Trophoblast cell (in vitro differentiated cells and primary cell): ENCODE measurements around the gene SIX6.

ENCODE experiments used
- DNase-seq, 2 donors: peaks; one replicate each; pipeline ENCODE4 v3.0.0-alpha.2; 2016
- H2AFZ ChIP-seq: 2 replicates; pipeline ENCODE4 v1.6.1; 2013; ENCODE audit warnings: low read length, moderate library complexity, mild to moderate bottlenecking; ENCODE audit not compliant: insufficient read depth, poor library complexity
- H2AK5ac ChIP-seq: 2 replicates; pipeline ENCODE4 v1.6.1; 2013; ENCODE audit warnings: mild to moderate bottlenecking, low read length
- H2BK120ac ChIP-seq: 2 replicates; pipeline ENCODE4 v1.6.1; 2013; ENCODE audit warnings: low read length, mild to moderate bottlenecking, moderate library complexity; ENCODE audit not compliant: insufficient read depth, poor library complexity
- H2BK12ac ChIP-seq: 2 replicates; pipeline ENCODE4 v1.6.1; 2013; ENCODE audit warnings: mild to moderate bottlenecking, low read length, moderate library complexity
- H2BK5ac ChIP-seq: 2 replicates; pipeline ENCODE4 v1.6.1; 2013; ENCODE audit warnings: low read length, low read depth, moderate library complexity, mild to moderate bottlenecking; ENCODE audit not compliant: poor library complexity
- H3K14ac ChIP-seq: 2 replicates; pipeline ENCODE4 v1.6.1; 2013; ENCODE audit warnings: mild to moderate bottlenecking, low read length
- H3K18ac ChIP-seq: 2 replicates; pipeline ENCODE4 v1.6.1; 2013; ENCODE audit warnings: mild to moderate bottlenecking, low read length
- H3K23ac ChIP-seq: 2 replicates; pipeline ENCODE4 v1.6.1; 2013; ENCODE audit warnings: low read length
- H3K27ac ChIP-seq: 2 replicates; pipeline ENCODE4 v1.5.1; 2013; ENCODE audit warnings: low read depth, mild to moderate bottlenecking, inconsistent platforms, low read length, moderate library complexity
- H3K27me3 ChIP-seq: 2 replicates; pipeline ENCODE4 v1.6.1; 2013; ENCODE audit warnings: inconsistent platforms, mild to moderate bottlenecking, low read length, moderate library complexity; ENCODE audit not compliant: insufficient read depth
- H3K36me3 ChIP-seq, 2 experiments: 1 replicate in 1 of 2; 2 replicates in 1 of 2; pipeline ENCODE4 v1.6.1; 2013; ENCODE audit warnings: low read length in 2 of 2, mild to moderate bottlenecking in 2 of 2, moderate library complexity in 1 of 2; ENCODE audit not compliant: insufficient read depth in 2 of 2, control insufficient read depth in 1 of 2
- H3K4ac ChIP-seq: 2 replicates; pipeline ENCODE4 v1.6.1; 2013; ENCODE audit warnings: low read depth, mild to moderate bottlenecking, low read length, moderate library complexity
- H3K4me1 ChIP-seq, 2 experiments: 1 replicate in 1 of 2; 2 replicates in 1 of 2; pipeline ENCODE4 v1.6.1; 2013; ENCODE audit warnings: low read length in 2 of 2, mild to moderate bottlenecking in 2 of 2, moderate library complexity in 1 of 2; ENCODE audit not compliant: insufficient read depth in 2 of 2, control insufficient read depth in 1 of 2
- H3K4me2 ChIP-seq: 2 replicates; pipeline ENCODE4 v1.6.1; 2013; ENCODE audit warnings: inconsistent platforms, mild to moderate bottlenecking, low read length, moderate library complexity
- H3K4me3 ChIP-seq: 2 replicates; pipeline ENCODE4 v1.5.1; 2013; ENCODE audit warnings: mild to moderate bottlenecking, low read depth, low read length, inconsistent platforms
- H3K79me1 ChIP-seq: one replicate; pipeline ENCODE4 v1.6.1; 2013; ENCODE audit warnings: low read length
- H3K79me2 ChIP-seq: 2 replicates; pipeline ENCODE4 v1.6.1; 2013; ENCODE audit warnings: low read length, mild to moderate bottlenecking; ENCODE audit not compliant: control insufficient read depth, insufficient read depth, poor library complexity
- H3K9ac ChIP-seq: 2 replicates; pipeline ENCODE4 v1.6.1; 2013; ENCODE audit warnings: mild to moderate bottlenecking, low read length
- H3K9me3 ChIP-seq: 2 replicates; pipeline ENCODE4 v1.6.1; 2013; ENCODE audit warnings: low read depth, mild to moderate bottlenecking, control low read depth, inconsistent platforms, low read length; ENCODE audit not compliant: insufficient read depth
- H4K12ac ChIP-seq: 2 replicates; pipeline ENCODE4 v1.6.1; 2013; ENCODE audit warnings: low read depth, mild to moderate bottlenecking, low read length, moderate library complexity
- H4K8ac ChIP-seq: 2 replicates; pipeline ENCODE4 v1.6.1; 2013; ENCODE audit warnings: low read depth, mild to moderate bottlenecking, low read length, moderate library complexity
- H4K91ac ChIP-seq: one replicate; pipeline ENCODE4 v1.6.1; 2013; ENCODE audit warnings: low read depth, mild to moderate bottlenecking, low read length, moderate library complexity
- WGBS: extraction: QIAGEN DNeasy Blood & Tissue Kit; methylation state at CpG from one replicate; pipeline ENCODE4 v1.1.7; 2013; ENCODE audit warnings: missing lambda C conversion rate; ENCODE audit not compliant: insufficient read length, insufficient coverage; ENCODE audit errors: extremely low coverage; 5-methylcytosine and 5-hydroxymethylcytosine counted together

SIX6 gene

GRCh38 chr14:60495946-60496345, 13.0 kb upstream of the SIX6 start:
- Histone ChIP-seq H3K14ac (no peak overlapping the region), H3K79me2 (no peaks in the 10 kb centered on the region), H4K8ac (no peak overlapping the region), H2BK5ac (no peak overlapping the region), H3K23ac (no peak overlapping the region), H3K4ac (no peak overlapping the region), H3K9ac (no peak overlapping the region), H3K4me2 (no peak overlapping the region), H4K12ac (no peak overlapping the region), H3K27me3 (no peaks in the 10 kb centered on the region), H3K18ac (no peak overlapping the region), H2BK12ac (no peak overlapping the region), H2AFZ (no peak overlapping the region), H3K4me1 (no peaks in the 10 kb centered on the region), H3K9me3 (peaks cover 2% of the 10 kb centered on the region), H3K79me1 (no peaks in the 10 kb centered on the region), H3K27ac (no peak overlapping the region), H3K36me3 (no peaks in the 10 kb centered on the region), H2BK120ac (no peak overlapping the region), H4K91ac (no peak overlapping the region), H2AK5ac (no peak overlapping the region), H3K4me3 (no peak overlapping the region)
- no CpG with 5 or more reads among the region's 1 CpG for WGBS
- DNase-seq: no peak

- H3K4ac ChIP-seq: no peak overlapping the region
- no peak overlapping the region for H2BK12ac ChIP-seq
- no peak overlapping the region for H3K9ac ChIP-seq
- no peak overlapping the region for H4K8ac ChIP-seq
- no peak overlapping the region for H2AK5ac ChIP-seq
- no peak overlapping the region for H2BK120ac ChIP-seq
- H3K4me2 ChIP-seq: no peak overlapping the region
- no peak overlapping the region for H3K23ac ChIP-seq
- no peaks in the 10 kb centered on the region for H3K4me1 ChIP-seq
- no peaks in the 10 kb centered on the region for H3K79me1 ChIP-seq
- H2BK5ac ChIP-seq: no peak overlapping the region
- peaks cover 20% of the 10 kb centered on the region for H3K27me3 ChIP-seq
- H4K12ac ChIP-seq: no peak overlapping the region
- H3K27ac ChIP-seq: no peak overlapping the region
- no peaks in the 10 kb centered on the region for H3K9me3 ChIP-seq
- H2AFZ ChIP-seq: no peak overlapping the region
- H3K4me3 ChIP-seq: no peak overlapping the region
- no peak overlapping the region for H3K14ac ChIP-seq
- H3K79me2 ChIP-seq: no peaks in the 10 kb centered on the region
- H3K18ac ChIP-seq: no peak overlapping the region
- no peaks in the 10 kb centered on the region for H3K36me3 ChIP-seq
- H4K91ac ChIP-seq: no peak overlapping the region
- DNase-seq: no peak
These were observed 6.4 kb upstream of the SIX6 start for GRCh38 chr14:60502541-60502940.

- Histone ChIP-seq H3K9me3 (no peaks in the 10 kb centered on the region), H3K27me3 (peaks cover 49% of the 10 kb centered on the region), H2AFZ (no peak overlapping the region), H4K91ac (no peak overlapping the region), H3K4ac (no peak overlapping the region), H3K79me2 (no peaks in the 10 kb centered on the region), H3K23ac (no peak overlapping the region), H4K8ac (no peak overlapping the region), H3K4me1 (peaks cover 7 to 10% of the 10 kb centered on the region in 2 experiments), H2BK5ac (no peak overlapping the region), H3K9ac (no peak overlapping the region), H3K4me3 (no peak overlapping the region), H3K18ac (no peak overlapping the region), H2AK5ac (no peak overlapping the region), H2BK12ac (no peak overlapping the region), H3K4me2 (no peak overlapping the region), H4K12ac (no peak overlapping the region), H3K14ac (no peak overlapping the region), H3K79me1 (no peaks in the 10 kb centered on the region), H3K36me3 (no peaks in the 10 kb centered on the region), H2BK120ac (no peak overlapping the region), H3K27ac (no peak overlapping the region)
- WGBS: no CpG with 5 or more reads among the region's 2 CpGs
- DNase-seq: no peak
These were observed 3.5 kb upstream of the SIX6 start for GRCh38 chr14:60505448-60505847.

GRCh38 chr14:60506010-60506409, 2.9 kb upstream of the SIX6 start:
- no peak overlapping the region for H4K91ac ChIP-seq
- no peaks in the 10 kb centered on the region for H3K36me3 ChIP-seq
- H3K79me1 ChIP-seq: no peaks in the 10 kb centered on the region
- no peak overlapping the region for H2BK120ac ChIP-seq
- no peaks in the 10 kb centered on the region for H3K9me3 ChIP-seq
- H3K4me2 ChIP-seq: no peak overlapping the region
- H2BK12ac ChIP-seq: no peak overlapping the region
- H2BK5ac ChIP-seq: no peak overlapping the region
- H3K18ac ChIP-seq: no peak overlapping the region
- no peak overlapping the region for H3K9ac ChIP-seq
- no peak overlapping the region for H3K4ac ChIP-seq
- H3K4me1 ChIP-seq: peaks cover 7 to 10% of the 10 kb centered on the region in 2 experiments
- no peak overlapping the region for H4K8ac ChIP-seq
- H3K79me2 ChIP-seq: no peaks in the 10 kb centered on the region
- no peak overlapping the region for H3K23ac ChIP-seq
- no CpG with 5 or more reads among the region's 7 CpGs for WGBS
- peaks cover 54% of the 10 kb centered on the region for H3K27me3 ChIP-seq
- no peak for DNase-seq
- no peak overlapping the region for H3K4me3 ChIP-seq
- no peak overlapping the region for H2AFZ ChIP-seq
- H3K27ac ChIP-seq: no peak overlapping the region
- no peak overlapping the region for H4K12ac ChIP-seq
- H3K14ac ChIP-seq: no peak overlapping the region
- no peak overlapping the region for H2AK5ac ChIP-seq
